ENCODE results near the gene OR6C3.
"Not testable (repeated sequence)": the region's sequence is repeated elsewhere in the genome, so short reads cannot be mapped to it uniquely, and the experiment has no call there.

Gene OR6C3

GRCh38 chr12:55330446-55330845 is at the start of gene OR6C3:
Gene OR6C3, plus strand, starts transcription at chr12:55330746. Its CDS starts 955 bp downstream, at chr12:55331701.
- DNase-seq, result no peak

GRCh38 chr12:55280991-55281390 is 49.6 kb upstream of the OR6C3 start:
- DNase-seq, result no peak

- no peak for DNase-seq
Measured at GRCh38 chr12:55289999-55290398, 40.5 kb upstream of the OR6C3 start.

- no peak for DNase-seq
Measured at GRCh38 chr12:55296469-55296868, 34.1 kb upstream of the OR6C3 start, which contains the start of gene OR6C6. Gene OR6C6, minus strand, starts transcription at chr12:55296569. Its CDS starts 1,337 bp downstream, at chr12:55295232.

- no peak for DNase-seq
Measured at GRCh38 chr12:55314043-55314442, 16.5 kb upstream of the OR6C3 start, which contains the start of gene OR6C1. Gene OR6C1, plus strand, starts transcription at chr12:55314343. Its CDS starts 6,257 bp downstream, at chr12:55320600.

- DNase-seq, result no peak
Measured at GRCh38 chr12:55320201-55320600, 10.3 kb upstream of the OR6C3 start.

- DNase-seq, result not testable (repeated sequence)
Measured at GRCh38 chr12:55325801-55326200, 4.7 kb upstream of the OR6C3 start.

GRCh38 chr12:55336002-55336401 is 5.5 kb downstream of the OR6C3 start:
- DNase-seq, result no peak

GRCh38 chr12:55355338-55355737 is 24.8 kb downstream of the OR6C3 start:
- not testable (repeated sequence) for DNase-seq

- no peak for DNase-seq
Measured at GRCh38 chr12:55362675-55363074, 32.1 kb downstream of the OR6C3 start, which contains the start of gene OR6C75. Gene OR6C75, plus strand, starts transcription at chr12:55362975. Its CDS starts 2,136 bp downstream, at chr12:55365111.

GRCh38 chr12:55365086-55365485 is 34.5 kb downstream of the OR6C3 start:
- no peak for DNase-seq

GRCh38 chr12:55372521-55372920 is 42.0 kb downstream of the OR6C3 start:
- DNase-seq, result no peak

Data from activated CD4-positive, alpha-beta T cell treated with anti-CD3 and anti-CD28 coated beads, Interleukin-2, amount 50 U/mL, for 48 hours (primary cell).